ENCODE results near the gene CPNE5.

The CPNE5 gene

DNA sequence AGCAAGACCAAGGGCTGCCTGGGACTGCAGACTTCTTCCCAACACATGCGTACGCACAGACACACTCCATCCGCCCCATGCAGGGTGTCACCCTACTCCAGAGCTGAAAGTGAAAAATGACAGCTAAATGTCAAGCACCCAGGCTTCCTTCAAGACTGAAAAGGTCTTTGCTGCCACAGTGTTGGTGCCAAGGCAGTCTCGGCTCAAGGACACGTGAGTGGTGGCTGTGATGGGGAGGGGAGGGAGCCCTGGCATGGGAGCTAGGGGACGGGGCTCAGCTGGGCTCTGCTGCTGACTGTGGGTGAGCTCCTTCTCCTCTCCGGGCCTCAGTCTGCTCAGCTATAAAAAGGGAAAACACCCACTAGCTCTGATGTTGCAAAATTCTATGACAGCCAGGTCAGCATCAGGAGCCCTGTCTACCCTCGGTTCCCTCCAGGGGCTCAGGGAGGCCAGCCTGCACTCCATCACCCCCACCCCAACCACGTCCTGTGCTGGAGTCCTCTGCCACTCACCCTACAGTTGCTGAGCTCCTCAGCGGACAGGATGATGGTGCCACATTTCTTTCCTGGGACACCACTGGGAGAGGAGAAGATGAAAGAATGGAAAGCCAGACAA is 47.6 kb downstream of the CPNE5 start:
- DNase-seq (ENCODE audit: low spot score), result no peak

DNA sequence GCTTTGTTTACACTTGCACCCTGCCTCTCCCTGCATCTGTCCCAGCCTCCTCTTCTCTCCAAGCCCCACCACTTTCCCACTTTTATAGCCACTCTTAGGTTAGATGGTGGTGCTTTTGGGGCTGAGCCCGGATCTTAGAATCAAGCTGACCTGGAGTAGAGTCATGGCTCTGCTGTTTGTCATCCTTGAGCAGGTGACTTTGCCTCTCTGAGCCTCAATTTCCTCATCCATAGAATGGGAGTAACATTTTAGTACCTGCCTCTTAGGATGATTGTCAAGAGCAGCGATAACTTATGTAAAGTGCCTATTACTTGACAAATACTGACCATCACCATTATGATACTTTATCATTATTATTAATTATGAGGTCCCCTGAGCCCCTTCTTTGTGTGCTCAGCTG is 48.2 kb downstream of the CPNE5 start:
- no peak for DNase-seq (ENCODE audit: low spot score)

DNA sequence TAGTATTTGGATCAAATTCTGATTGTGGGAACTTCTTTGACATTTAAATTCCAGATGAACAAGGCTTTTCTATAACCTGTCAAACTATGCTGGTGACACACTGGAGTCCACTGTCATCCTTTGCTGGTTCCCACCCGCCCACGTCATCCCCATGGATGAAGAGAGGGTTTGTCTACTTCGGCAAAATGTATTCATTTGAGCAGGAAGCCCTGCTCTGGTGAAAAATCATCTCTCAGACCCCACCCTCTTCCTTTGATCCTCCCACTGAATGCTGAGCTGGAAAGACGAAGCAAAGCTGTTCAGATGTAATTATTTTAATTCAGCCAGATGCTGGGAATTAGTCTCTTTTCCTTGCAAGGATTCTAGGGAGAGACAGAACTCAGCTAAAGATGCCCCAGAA is 50.5 kb downstream of the CPNE5 start:
- DNase-seq (ENCODE audit: low spot score), result peak; percentile 33

DNA sequence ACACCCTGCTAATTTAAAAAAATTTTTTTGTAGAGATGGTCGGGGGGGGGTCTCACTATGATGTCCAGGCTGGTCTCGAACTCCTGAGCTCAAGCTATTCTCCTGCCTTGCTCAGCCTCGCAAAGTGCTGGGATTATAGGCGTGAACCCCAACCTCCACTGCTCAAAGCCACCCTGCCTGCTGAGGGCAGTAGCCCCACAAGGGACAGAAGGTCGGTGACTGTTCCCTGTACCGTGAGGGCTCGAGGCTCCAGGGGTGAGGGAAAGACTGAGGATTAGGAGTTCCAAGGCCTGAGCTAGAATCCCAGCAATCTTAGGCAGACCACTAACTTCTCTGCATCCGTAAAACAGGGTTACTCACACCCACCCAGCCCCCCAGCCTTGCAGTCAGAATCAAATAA is 51.1 kb downstream of the CPNE5 start:
- no peak for DNase-seq (ENCODE audit: low spot score)

DNA sequence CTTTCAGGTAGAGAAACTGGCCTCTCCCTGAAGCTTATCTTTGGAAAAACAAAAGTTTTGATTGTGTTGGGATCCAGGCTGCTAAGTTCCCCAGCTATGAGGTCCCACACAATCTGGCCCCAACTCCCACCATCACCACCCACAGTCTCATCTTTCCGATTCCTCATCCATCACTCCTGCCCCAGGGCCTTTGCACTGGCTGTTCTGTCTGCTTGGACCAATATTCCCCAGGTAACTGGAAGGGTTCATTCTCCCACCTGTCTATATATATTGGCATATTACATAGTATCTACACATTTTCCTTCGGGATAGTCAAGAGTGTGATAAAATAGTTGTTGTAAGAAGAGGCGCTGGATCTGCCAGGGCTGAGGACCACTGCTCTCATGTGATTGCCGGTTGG is 52.0 kb downstream of the CPNE5 start:
- no peak for DNase-seq (ENCODE audit: low spot score)

DNA sequence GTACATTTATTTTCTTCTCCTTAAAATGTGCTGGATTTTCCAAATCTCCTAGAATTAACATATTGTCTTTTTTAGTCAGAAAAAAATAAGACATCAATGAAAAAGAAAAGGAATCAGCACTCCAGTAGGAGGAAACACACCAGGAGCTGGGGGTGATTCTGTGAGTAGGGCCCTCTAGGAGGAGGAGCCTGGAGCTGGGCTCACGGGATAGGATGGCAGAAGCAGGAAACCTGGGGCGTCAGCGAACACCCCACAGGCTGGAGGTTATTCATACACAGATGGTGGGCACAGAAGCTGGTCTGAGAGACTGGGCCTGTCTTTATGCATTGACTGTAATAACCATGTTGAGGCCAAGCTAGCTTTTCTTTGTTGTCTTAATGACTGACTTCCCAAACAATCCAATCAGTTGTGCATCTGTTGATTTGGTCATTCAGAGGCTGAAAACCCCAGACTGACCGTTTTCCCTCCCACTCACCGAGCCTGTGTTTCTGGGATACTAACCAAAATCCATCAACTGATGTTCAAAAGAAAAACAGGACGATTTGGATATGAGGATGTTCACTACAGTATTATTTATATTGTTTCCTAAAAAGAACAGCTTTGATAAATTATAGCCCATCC is 53.1 kb downstream of the CPNE5 start:
- DNase-seq (ENCODE audit: low spot score), result no peak

DNA sequence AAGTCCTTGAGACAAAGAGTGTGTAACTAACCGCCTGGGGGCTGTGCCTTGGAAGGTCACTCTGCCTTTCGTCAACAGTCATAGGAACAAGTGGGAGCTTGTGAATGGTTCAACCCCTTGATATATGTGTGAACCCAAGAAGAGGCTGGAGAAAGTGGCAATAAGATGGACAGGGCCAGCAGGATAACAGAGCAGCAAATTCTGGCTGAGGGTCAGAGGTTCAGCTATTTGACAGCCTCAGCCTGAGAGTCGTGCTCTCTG is 54.9 kb downstream of the CPNE5 start:
- DNase-seq (ENCODE audit: low spot score), result no peak

DNA sequence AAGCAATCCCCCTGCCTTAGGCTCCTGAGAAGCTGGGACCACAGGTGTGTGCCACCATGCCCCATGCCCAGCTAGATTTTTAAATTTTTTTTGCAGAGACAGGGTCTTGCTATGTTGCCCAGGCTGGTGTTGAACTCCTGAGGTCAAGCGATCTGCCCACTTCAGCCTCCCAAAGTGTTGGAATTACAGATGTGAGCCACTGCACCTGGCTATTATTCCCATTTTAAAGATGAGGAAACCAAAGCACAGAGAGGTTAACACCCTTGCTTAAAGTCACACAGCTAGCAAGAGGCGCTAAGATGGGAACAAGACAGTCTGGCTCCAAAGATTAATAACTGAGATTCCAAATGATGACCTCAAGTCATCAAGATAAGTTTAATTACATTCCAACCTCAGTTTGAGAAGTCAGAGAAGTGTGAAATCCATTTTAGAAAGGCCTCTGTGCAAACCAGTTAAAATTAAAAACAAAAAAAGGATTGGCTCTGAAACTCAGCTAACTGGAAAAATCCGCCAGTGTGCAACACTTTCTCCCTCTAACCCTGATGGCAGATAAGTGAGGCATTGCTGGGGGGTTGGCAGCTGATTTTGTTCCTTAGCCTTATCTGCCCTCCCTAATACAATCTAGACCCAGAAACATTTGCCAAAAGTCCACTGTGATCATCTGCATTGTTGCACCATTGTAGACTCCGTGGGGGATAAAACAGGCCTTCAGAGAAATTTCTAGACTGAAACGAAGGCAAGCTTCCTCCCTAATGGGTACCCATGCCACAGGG is 55.5 kb downstream of the CPNE5 start:
- no peak for DNase-seq (ENCODE audit: low spot score)

DNA sequence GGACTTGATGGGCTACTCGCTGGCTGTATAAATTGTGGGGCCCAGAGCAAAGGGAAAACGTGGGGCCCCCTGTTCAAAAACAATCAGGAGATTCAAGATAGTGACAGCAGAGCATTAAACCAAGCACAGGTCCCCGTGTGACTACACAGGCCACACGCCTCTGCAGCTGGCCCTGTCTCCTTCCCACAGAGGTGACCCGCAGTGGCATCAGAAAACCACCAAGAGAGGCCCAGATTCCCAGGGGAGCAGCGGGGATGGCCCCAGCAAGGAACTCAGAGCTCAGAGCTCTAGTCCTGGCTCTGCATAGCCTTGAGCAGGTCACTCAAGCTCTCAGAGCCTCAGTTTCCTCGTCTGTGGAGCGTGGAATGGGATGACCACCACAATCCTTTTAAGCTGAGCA is 57.6 kb downstream of the CPNE5 start:
- no peak for DNase-seq (ENCODE audit: low spot score)

DNA sequence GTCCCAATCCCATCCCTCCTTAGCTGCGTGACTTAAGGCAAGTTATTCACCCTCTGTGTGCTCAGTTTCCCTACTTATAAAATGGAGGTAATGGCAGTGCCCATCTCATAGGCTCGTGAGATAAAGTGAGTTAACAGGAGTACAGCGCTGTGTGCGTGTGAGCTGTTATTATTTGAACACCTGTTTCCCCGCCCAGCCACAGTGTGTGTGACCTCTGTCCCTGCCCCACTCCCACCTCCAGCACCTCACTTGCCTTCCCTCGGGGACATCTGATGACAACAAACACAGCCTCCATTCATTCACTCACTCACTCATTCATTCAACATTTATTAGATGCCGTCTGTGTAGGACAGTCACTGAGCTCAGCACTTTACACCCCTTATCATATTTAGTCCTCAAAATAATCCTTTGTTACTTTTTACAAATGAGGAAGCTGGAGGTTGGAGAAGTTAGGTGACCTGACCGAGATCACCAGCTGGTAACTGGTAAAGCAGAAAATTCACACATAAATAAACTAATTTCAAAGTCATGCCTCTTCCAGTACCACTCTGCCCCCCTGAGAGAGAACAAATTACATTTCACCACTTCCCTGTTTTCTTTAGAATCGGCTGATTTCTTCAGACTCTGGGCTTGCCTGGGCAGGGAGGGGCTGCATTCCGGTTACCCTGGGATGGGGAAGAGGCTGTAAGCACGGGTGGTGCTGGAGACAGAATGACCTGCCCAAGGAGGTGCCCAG is 58.6 kb downstream of the CPNE5 start:
- no peak for DNase-seq (ENCODE audit: low spot score)

DNA sequence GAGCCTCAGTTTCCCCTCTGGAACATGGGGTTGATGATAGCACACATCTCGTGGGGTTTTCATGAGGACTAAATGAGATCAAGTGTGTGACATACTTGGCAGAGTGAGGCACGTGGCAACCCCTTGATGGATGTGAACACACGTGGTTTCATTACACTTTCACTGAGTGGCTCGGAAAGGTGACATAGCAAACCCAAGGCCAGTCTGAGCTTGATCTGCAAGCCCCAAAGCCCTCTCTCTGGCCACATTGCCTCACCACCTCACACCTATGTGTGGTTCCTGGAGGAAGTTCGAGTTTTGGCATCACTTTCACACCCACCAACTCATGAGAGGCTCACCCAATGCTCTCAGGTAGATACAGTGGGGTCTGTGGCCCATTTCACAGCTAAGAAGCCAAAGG is 60.0 kb downstream of the CPNE5 start:
- DNase-seq (ENCODE audit: low spot score), result no peak

DNA sequence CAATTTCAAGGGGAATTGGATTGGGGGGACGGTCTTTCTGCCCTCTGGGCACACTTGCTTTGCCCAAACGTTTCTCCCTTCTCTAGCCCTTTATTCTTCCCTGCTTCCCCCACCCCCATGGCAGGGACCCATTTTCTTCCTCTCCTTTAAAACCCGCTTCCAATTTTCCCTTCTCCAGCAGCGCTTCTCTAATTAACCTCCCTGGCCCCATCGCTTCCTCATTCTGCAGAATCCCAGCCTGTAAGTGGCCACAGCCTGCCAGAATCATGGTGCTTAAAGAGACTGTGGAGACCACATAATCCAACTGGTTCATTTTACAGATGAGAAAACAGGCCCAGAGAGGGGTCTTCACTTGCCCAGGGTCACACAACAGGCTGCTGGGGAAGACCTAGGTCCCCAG is 61.4 kb downstream of the CPNE5 start:
- DNase-seq (ENCODE audit: low spot score), result no peak

DNA sequence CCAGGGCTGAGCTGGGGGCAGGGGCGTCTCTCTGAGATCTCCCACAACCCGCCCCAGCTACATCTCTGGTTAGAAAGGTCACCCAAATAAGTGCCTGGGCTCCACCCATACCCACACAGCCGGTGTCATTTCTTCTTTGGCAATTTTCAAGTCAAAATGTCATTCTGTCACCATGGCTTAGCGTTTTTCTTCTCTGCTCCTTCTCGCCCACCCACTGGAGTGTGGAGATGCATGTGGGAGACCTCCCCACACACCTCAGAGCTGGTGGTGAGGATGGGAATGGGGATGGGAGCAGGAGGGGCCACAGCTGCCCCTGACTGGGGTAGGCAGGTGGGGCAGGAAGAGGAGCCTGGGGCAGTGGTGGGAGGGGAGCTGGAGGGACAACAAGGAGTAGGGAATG is 63.1 kb downstream of the CPNE5 start:
- no peak for DNase-seq (ENCODE audit: low spot score)

DNA sequence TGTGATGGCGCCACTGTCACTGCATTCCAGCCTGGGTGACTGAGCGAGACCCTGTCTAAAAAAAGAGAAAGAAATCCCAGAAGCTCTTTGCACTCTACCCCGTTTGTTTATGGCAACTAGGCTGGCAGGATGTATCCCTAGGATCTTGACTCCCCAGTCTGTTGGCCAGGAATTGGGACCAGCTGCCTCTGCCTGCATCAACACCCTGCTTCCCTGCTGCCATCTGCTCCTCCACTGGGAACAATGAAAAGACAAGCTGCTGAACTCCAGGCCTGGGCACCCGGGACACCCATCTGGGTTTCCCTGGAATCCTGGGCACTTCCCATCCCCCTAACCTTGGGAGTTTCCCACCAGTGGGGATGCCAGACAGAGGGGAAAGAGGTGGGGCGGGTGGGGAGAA is 64.9 kb downstream of the CPNE5 start:
- DNase-seq (ENCODE audit: low spot score), result no peak

DNA sequence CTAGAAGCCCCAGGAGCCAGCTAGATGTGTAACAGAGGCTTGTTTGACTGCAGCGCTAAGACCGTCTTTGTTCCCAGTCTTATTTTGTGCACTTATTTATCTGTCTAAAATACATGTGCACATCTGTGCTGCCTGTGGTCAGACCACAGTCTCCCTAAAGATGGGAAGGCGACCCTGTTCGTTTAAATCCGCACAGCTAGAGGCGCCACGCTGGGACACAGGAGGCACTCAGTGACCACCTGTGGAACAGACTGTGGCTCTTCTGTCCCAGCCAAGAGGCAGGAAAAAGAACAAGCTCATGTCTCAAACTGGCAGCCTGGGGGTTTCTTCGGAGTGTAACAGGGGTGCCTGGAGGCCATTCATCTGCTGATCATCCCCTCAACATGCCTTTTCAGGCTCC is 66.8 kb downstream of the CPNE5 start:
- DNase-seq (ENCODE audit: low spot score), result no peak

DNA sequence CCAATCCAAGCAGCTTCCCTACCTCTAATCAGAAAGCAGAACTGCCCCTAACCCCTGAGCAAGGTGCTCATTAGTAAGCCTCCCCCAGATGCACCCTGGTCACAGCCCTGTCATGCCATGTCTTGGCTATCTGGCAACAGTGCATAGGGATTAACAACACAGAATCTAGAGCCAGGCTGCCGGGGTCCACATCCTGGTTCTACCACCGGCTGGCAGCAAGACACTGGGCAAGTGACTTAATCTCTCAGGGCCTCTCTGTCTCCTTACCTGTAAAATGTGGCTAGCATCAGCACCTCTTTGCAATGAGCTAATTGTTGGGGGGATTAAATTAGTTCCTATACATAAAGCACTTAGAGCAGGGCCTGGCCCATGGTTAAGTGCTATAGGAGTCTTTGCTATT is 68.1 kb downstream of the CPNE5 start:
- no peak for DNase-seq (ENCODE audit: low spot score)

DNA sequence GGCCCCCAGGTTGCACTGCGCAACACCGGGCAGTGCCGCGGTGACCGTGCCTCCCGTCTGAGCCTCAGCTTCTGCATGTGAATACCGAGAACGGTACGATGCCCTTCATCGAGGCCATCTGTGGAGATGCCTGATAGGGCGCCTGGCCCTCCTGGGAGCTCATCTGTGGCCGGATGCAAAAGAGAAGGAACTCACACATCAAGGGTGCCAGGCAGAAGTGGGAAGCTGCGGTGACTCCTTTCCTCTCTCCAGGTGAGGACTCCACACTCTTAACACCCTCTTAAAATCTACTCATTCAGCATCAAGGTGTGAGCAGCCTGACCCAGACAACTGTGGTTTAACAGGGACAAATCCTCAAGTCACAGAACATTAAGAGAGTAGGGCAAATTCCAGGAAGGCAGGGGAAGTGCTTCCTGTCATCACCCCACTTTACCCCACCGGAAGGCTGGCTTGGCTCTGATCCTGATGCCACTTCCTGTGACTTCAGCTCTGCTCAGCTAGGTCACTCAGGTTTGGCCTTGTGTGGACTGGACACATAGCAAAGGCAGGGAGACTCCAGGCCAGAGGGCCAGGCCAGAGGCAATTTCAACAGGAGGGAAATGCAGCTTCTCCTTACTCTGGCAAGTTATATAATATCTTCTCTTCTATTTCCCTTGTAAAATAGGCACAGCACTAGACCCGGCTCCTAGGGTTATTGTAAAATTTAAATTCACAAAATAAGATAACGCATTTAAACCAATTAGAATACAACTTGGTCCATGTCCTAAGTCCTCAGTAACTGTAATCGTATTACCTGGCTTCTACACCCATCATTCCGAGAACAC is 69.4 kb downstream of the CPNE5 start:
- DNase-seq (ENCODE audit: low spot score), result peak; percentile 57

DNA sequence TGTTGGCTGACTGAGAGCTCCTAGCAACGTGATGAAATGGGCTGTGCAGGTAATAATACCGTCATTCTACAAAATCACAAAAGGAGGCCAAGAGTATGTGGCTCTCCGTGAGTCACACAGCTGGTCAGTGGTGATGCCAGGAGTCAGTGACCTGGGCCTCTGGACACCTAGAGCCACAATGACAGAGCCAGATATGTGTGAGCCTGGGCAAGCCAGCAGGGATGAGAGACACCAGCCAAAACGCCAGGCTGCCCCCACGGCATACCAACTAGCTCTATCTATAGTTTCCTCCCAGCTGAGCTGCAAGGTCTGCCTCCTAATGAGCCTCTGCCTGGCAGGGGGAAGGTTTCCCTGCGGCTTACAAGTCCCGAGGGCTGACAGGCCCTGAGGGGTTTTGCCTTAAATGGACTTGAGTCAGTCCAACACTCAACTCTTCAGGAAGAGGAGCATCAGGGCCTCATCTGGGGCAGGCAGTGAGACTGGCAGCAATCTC is 70.0 kb downstream of the CPNE5 start:
- DNase-seq (ENCODE audit: low spot score), result no peak

DNA sequence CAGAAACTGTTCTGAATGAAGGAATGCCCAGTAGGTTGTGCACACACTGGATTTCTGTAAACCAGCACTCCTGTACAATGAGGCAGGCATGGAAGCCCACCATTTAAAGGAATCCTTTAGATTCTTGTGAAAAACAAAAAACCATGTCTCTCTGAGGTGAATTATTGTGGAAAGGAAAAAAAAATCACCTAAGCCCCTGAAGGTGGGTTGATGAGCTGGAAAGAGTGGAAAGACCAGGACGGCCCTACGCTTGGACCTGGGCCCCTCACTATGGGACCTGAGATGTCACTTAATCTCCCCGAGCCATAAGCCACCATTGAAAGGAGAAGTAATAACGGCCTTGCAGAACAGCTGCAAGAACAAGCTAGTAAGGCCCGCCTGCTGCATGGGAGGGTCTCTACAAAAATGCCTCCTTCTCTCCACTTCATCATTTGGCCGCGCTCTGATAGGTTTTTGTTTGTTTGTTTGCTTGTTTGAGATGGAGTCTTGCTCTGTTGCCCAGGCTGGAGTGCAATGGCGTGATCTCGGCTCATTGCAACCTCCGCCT is 72.8 kb downstream of the CPNE5 start:
- DNase-seq (ENCODE audit: low spot score), result no peak

DNA sequence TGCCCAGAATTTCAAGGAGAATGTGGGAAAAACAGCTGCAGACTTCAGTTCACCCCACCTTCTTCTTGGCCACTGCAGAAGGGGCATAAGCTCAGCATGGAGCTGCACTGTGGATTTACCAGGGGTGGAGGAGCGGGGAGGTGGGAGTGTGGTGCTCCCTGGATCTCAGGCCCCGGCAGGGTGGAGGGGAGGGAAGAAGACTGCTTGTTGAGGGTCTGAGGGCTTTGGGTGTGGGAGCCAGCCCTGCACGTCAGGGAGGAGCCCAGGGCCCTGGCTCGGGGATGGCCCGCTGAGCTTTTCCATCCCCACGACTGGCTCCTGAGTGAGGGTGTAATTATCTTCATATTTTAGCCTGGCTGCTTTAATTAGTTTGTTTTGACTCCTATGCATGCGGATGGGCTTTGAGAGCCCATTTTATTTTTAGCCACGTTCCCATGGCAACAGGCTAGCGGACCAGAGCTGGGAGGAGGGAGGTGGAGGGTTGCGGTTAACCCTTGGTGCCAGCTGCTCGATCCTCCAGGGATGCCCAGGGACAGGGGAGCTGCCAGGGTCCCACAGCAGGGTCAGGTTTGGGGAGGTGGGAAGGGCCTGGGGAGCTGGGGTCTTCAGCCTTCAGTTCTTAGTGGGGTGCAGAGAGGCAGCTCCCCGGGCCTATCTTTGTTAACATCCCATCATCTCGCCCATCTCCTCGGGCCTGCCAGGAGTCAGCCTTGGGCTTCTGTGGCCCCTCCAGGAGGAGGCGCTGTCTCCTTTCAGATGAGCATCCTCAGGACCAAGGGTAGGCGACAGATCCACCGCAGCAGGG is 73.4 kb downstream of the CPNE5 start:
- DNase-seq (ENCODE audit: low spot score), result peak; percentile 93

DNA sequence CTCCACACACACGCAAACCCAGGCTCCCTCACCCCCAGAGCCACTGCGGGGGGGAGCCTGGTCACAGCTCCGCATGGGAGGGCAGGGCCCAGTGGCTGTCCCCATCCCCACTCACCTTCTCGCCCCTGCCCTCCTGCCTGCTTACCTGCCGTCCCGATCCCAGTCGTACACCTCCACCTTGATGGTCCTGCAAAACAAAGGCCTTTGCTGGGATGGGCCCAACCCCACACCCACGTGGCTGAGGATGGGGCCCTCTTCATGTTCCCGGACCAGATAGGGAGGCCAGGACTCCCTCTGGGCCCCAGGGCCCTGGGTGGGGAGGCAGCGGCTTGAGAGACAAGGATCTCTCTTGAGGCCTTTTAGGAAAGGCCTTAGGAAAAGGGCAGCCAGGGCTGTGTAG is 74.1 kb downstream of the CPNE5 start:
- no peak for DNase-seq (ENCODE audit: low spot score)

Data from AG20443 (cell line).